ENCODE results near the gene PTPRH. TPM values are rescaled to one million over a fixed set of nuclear protein-coding genes. Genes with fewer than 3 reads are reported as not detected.

PTPRH gene
- total RNA-seq, 1 donor from 2014 or later = 1.0 TPM

DNA sequence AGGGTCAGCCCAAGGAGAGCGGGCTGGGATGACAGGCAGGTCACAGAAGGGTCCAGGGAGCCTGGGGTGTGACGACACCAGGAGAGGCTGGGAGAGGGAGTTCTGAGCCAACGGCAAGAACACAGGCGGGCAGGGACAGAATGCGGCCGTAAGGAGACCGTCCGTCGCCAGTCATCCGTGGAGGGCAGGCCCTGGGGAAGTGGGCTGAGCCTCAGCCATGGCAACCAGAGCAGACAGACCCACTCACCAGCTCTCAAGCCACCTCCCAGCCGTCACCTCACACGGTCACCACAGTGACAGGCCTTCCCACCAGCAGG is 22.9 kb upstream of the PTPRH start:
- no peak overlapping the region for H3K4me3 ChIP-seq (ENCODE audit: insufficient read depth, low read depth, low read length)
- H3K79me2 ChIP-seq (ENCODE audit: insufficient read depth, low read length) = no peaks in the 10 kb centered on the region
- Mint-ChIP-seq H3K4me1 (ENCODE audit: low read depth, unreplicated experiment) (no peaks in the 10 kb centered on the region), H3K27me3 (ENCODE audit: low read depth, unreplicated experiment) (no peaks in the 10 kb centered on the region), H3K27ac (ENCODE audit: unreplicated experiment) (no peak overlapping the region), H3K36me3 (ENCODE audit: low read depth, unreplicated experiment) (peaks cover 27% of the 10 kb centered on the region), H3K4me3 (ENCODE audit: unreplicated experiment) (no peak overlapping the region), H3K9me3 (ENCODE audit: unreplicated experiment) (no peaks in the 10 kb centered on the region)
- H3K9me3 ChIP-seq (ENCODE audit: insufficient read depth, low read depth, low read length) = no peaks in the 10 kb centered on the region
- no peak overlapping the region for H3K27ac ChIP-seq (ENCODE audit: low read depth, low read length)
- no peak for DNase-seq (ENCODE audit: low read depth)
- no peaks in the 10 kb centered on the region for H3K27me3 ChIP-seq (ENCODE audit: insufficient read depth, low read length)
- TF ChIP-seq, protein P1, sequence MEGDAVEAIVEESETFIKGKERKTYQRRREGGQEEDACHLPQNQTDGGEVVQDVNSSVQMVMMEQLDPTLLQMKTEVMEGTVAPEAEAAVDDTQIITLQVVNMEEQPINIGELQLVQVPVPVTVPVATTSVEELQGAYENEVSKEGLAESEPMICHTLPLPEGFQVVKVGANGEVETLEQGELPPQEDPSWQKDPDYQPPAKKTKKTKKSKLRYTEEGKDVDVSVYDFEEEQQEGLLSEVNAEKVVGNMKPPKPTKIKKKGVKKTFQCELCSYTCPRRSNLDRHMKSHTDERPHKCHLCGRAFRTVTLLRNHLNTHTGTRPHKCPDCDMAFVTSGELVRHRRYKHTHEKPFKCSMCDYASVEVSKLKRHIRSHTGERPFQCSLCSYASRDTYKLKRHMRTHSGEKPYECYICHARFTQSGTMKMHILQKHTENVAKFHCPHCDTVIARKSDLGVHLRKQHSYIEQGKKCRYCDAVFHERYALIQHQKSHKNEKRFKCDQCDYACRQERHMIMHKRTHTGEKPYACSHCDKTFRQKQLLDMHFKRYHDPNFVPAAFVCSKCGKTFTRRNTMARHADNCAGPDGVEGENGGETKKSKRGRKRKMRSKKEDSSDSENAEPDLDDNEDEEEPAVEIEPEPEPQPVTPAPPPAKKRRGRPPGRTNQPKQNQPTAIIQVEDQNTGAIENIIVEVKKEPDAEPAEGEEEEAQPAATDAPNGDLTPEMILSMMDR (IDR thresholded peaks at IDR 0.05; ENCODE audit: insufficient read depth, low read depth, low read length) = no peak
- no peak for TF ChIP-seq EZH2 (IDR thresholded peaks at IDR 0.05; ENCODE audit: insufficient read depth, low read length)
- no peak for FAIRE-seq
- H3K36me3 ChIP-seq (ENCODE audit: insufficient read depth, low read length) = peaks cover 13% of the 10 kb centered on the region
- no peak overlapping the region for H2AFZ ChIP-seq (ENCODE audit: low read depth, low read length)
- peaks cover 46% of the 10 kb centered on the region for H4K20me1 ChIP-seq (ENCODE audit: insufficient read depth, low read length)
- no peak overlapping the region for H3K4me2 ChIP-seq (ENCODE audit: low read length)
- H3K4me1 ChIP-seq (ENCODE audit: insufficient read depth, low read length) = no peaks in the 10 kb centered on the region
- no peak overlapping the region for H3K9ac ChIP-seq (ENCODE audit: low read length)

DNA sequence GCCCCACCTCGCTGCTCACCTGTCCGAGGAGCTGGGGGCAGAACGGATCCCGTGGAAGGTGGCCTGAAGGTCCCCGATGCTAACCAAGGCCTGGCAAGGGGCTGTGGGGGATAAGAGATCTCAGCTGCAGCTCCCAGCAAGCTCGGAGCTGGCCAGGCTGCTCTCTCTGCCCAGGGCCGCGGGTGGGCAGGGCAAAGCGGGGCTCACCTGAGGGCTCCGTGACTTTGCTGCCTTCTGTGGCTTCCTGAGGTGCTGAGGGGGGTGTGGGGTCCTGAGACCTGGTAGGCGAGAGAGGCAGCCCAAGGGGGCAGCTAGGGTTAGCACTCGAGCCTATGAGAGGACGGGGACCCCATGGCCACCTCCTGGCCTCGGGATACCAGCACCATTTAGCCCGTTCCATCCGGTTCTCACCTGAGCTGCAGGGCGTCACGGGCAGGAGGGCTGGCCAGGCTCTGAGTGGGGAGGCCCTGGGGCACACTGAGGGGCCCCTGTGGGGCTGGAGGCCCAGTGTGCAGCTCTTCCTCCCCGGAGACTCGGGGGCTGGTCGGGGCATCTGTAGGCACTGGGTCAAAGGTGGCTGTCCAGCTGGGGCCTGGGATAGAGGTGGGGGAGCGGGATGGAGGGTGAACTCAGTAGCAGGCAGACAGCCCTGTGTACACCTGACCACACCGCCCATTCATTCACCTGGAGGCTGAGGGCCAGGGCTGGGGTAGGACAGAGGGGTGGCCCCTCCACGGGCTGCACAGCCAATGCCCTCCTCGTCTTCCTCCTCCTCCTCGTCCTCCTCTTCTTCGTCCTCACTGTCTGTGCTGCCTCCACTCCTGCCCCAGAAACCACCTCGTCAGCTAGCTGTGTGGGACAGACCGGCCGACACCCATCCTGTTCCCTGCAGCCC is 22.3 kb upstream of the PTPRH start:
- no peaks in the 10 kb centered on the region for H3K4me1 ChIP-seq (ENCODE audit: insufficient read depth, low read length)
- Mint-ChIP-seq H3K27ac (ENCODE audit: unreplicated experiment) (no peak overlapping the region), H3K4me1 (ENCODE audit: low read depth, unreplicated experiment) (no peaks in the 10 kb centered on the region), H3K36me3 (ENCODE audit: low read depth, unreplicated experiment) (peaks cover 21% of the 10 kb centered on the region), H3K4me3 (ENCODE audit: unreplicated experiment) (no peak overlapping the region), H3K9me3 (ENCODE audit: unreplicated experiment) (no peaks in the 10 kb centered on the region), H3K27me3 (ENCODE audit: low read depth, unreplicated experiment) (no peaks in the 10 kb centered on the region)
- H3K9ac ChIP-seq (ENCODE audit: low read length) = no peak overlapping the region
- H2AFZ ChIP-seq (ENCODE audit: low read depth, low read length) = no peak overlapping the region
- FAIRE-seq = no peak
- H3K36me3 ChIP-seq (ENCODE audit: insufficient read depth, low read length) = peaks cover 11% of the 10 kb centered on the region
- H3K4me3 ChIP-seq (ENCODE audit: insufficient read depth, low read depth, low read length) = no peak overlapping the region
- TF ChIP-seq, protein P1 (IDR thresholded peaks at IDR 0.05; ENCODE audit: insufficient read depth, low read depth, low read length) = no peak
- no peak for TF ChIP-seq EZH2 (IDR thresholded peaks at IDR 0.05; ENCODE audit: insufficient read depth, low read length)
- H3K27me3 ChIP-seq (ENCODE audit: insufficient read depth, low read length) = no peaks in the 10 kb centered on the region
- H3K79me2 ChIP-seq (ENCODE audit: insufficient read depth, low read length) = no peaks in the 10 kb centered on the region
- H3K4me2 ChIP-seq (ENCODE audit: low read length) = no peak overlapping the region
- H3K9me3 ChIP-seq (ENCODE audit: insufficient read depth, low read depth, low read length) = no peaks in the 10 kb centered on the region
- DNase-seq (ENCODE audit: low read depth) = no peak
- no peak overlapping the region for H3K27ac ChIP-seq (ENCODE audit: low read depth, low read length)
- peaks cover 40% of the 10 kb centered on the region for H4K20me1 ChIP-seq (ENCODE audit: insufficient read depth, low read length)

DNA sequence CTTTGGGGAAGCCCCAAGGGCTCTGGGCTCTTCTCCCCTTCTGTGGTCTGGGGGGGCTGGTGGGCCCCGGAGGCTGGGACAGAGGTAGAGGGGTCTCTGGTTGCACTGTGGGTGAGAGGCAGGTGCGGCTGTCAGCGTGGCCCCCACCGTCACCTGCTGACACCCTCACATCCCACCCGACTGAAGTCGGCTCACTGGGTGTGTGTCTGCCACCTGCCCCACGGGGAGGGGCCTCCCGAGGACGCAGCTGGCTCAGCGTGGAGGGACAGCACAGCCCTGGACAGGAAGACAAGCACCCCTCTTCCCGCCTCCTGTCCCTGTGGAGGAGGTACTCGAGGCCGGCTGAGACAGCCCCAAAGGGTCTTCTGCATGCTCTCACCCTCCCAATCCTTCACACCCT is 21.5 kb upstream of the PTPRH start:
- DNase-seq (ENCODE audit: low read depth) (no peak), FAIRE-seq (no peak)
- Mint-ChIP-seq H3K9me3 (ENCODE audit: unreplicated experiment) (no peaks in the 10 kb centered on the region), H3K27me3 (ENCODE audit: low read depth, unreplicated experiment) (no peaks in the 10 kb centered on the region), H3K4me3 (ENCODE audit: unreplicated experiment) (no peak overlapping the region), H3K27ac (ENCODE audit: unreplicated experiment) (no peak overlapping the region), H3K4me1 (ENCODE audit: low read depth, unreplicated experiment) (no peaks in the 10 kb centered on the region), H3K36me3 (ENCODE audit: low read depth, unreplicated experiment) (peaks cover 24% of the 10 kb centered on the region)
- Histone ChIP-seq H4K20me1 (ENCODE audit: insufficient read depth, low read length) (peaks cover 45% of the 10 kb centered on the region), H3K4me1 (ENCODE audit: insufficient read depth, low read length) (no peaks in the 10 kb centered on the region), H3K9ac (ENCODE audit: low read length) (no peak overlapping the region), H2AFZ (ENCODE audit: low read depth, low read length) (no peak overlapping the region), H3K27ac (ENCODE audit: low read depth, low read length) (no peak overlapping the region), H3K4me2 (ENCODE audit: low read length) (no peak overlapping the region), H3K27me3 (ENCODE audit: insufficient read depth, low read length) (no peaks in the 10 kb centered on the region), H3K4me3 (ENCODE audit: insufficient read depth, low read depth, low read length) (no peak overlapping the region), H3K79me2 (ENCODE audit: insufficient read depth, low read length) (no peaks in the 10 kb centered on the region), H3K36me3 (ENCODE audit: insufficient read depth, low read length) (peaks cover 11% of the 10 kb centered on the region), H3K9me3 (ENCODE audit: insufficient read depth, low read depth, low read length) (no peaks in the 10 kb centered on the region)
- TF ChIP-seq, protein P1 (IDR thresholded peaks at IDR 0.05; ENCODE audit: insufficient read depth, low read depth, low read length) = no peak
- TF ChIP-seq EZH2 (IDR thresholded peaks at IDR 0.05; ENCODE audit: insufficient read depth, low read length) = no peak

Data from astrocyte (in vitro differentiated cells and primary cell).